ENCODE results near the gene AMPH. TPM values are rescaled to one million over a fixed set of nuclear protein-coding genes. Genes with fewer than 3 reads are reported as not detected.
A peak's percentile ranks its signal among the peaks of the same experiment; 100 is the strongest.

The AMPH gene
- total and polyA plus RNA-seq, 2 donors (not counting 1 experiment from before 2014, with no cell fraction given): 2.4 to 3.6 TPM

GRCh38 chr7:38385682-38386081, 245.5 kb downstream of the AMPH start:
- Histone ChIP-seq H3K9ac (ENCODE audit: insufficient read depth, low read length) (no peak overlapping the region), H3K9me3 (ENCODE audit: control insufficient read depth, insufficient read depth, low read depth, low read length) (no peaks in the 10 kb centered on the region)

DNA sequence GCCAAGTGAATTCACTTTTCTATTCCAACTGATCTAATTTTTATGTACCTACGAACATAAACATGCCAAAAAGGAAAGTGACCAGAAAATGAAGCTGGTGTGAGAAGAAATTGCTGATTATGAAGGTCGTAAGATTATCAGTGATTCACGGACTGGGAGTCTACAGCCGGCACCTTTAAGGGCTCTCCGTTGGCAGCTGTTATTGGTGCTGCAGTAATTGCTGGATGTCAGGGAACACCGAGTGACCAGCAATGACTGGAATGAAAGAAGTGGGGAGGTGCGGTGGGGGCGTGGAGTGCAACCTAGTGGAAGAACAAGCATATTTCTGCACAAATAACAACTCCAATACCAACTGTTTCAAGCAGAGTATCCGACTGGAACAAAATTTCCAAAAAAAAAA, 247.9 kb downstream of the AMPH start:
- no peak overlapping the region for H3K4me3 ChIP-seq (replicated peaks in 1 of 4; ENCODE audit: control extremely low read depth in 1 of 4, insufficient read depth in 1 of 4, low read depth in 3 of 4, low read length in 4 of 4)
- TF ChIP-seq CTCF (conservative IDR thresholded peaks at IDR 0.05 in 1 of 2, IDR thresholded peaks at IDR 0.05 in 1 of 2; ENCODE audit: low read depth in 1 of 2, low read length in 2 of 2): no peak
- TF ChIP-seq EZH2 (IDR thresholded peaks at IDR 0.05; ENCODE audit: low read length, missing control alignments): no peak
- no peaks in the 10 kb centered on the region for H3K36me3 ChIP-seq (ENCODE audit: control insufficient read depth, insufficient read depth, low read length)
- H3K4me1 ChIP-seq (ENCODE audit: control insufficient read depth, extremely low read depth, insufficient read depth, low read length): no peaks in the 10 kb centered on the region
- DNase-seq (ENCODE audit: low read depth in 2 of 2): peak in 1 of 2 donors; percentile 27
- H3K79me2 ChIP-seq (ENCODE audit: control insufficient read depth, insufficient read depth, low read length): no peaks in the 10 kb centered on the region
- H2AFZ ChIP-seq (ENCODE audit: low read length): no peak overlapping the region
- no peak overlapping the region for H3K9ac ChIP-seq (ENCODE audit: insufficient read depth, low read length)
- no peaks in the 10 kb centered on the region for H3K9me3 ChIP-seq (ENCODE audit: control insufficient read depth, insufficient read depth, low read depth, low read length)
- H3K27ac ChIP-seq (ENCODE audit: insufficient read depth, low read length): no peak overlapping the region
- no peak overlapping the region for H3K4me2 ChIP-seq (ENCODE audit: extremely low read depth, insufficient read depth, low read length)
- no peaks in the 10 kb centered on the region for H4K20me1 ChIP-seq (ENCODE audit: control insufficient read depth, extremely low read depth, insufficient read depth, low read length)
- no peaks in the 10 kb centered on the region for H3K27me3 ChIP-seq (ENCODE audit: control insufficient read depth, insufficient read depth, low read length)

More at GRCh38 chr7:38385682-38386081, 245.5 kb downstream of the AMPH start:
- Histone ChIP-seq H3K27me3 (ENCODE audit: control insufficient read depth, insufficient read depth, low read length) (no peaks in the 10 kb centered on the region), H3K4me3 (replicated peaks in 1 of 4; ENCODE audit: control extremely low read depth in 1 of 4, insufficient read depth in 1 of 4, low read depth in 3 of 4, low read length in 4 of 4) (no peak overlapping the region), H4K20me1 (ENCODE audit: control insufficient read depth, extremely low read depth, insufficient read depth, low read length) (no peaks in the 10 kb centered on the region), H3K4me2 (ENCODE audit: extremely low read depth, insufficient read depth, low read length) (no peak overlapping the region), H3K36me3 (ENCODE audit: control insufficient read depth, insufficient read depth, low read length) (no peaks in the 10 kb centered on the region), H2AFZ (ENCODE audit: low read length) (no peak overlapping the region), H3K79me2 (ENCODE audit: control insufficient read depth, insufficient read depth, low read length) (no peaks in the 10 kb centered on the region), H3K4me1 (ENCODE audit: control insufficient read depth, extremely low read depth, insufficient read depth, low read length) (no peaks in the 10 kb centered on the region), H3K27ac (ENCODE audit: insufficient read depth, low read length) (no peak overlapping the region)
- no peak for DNase-seq (ENCODE audit: low read depth in 2 of 2)
- no peak for TF ChIP-seq CTCF (conservative IDR thresholded peaks at IDR 0.05 in 1 of 2, IDR thresholded peaks at IDR 0.05 in 1 of 2; ENCODE audit: low read depth in 1 of 2, low read length in 2 of 2)
- TF ChIP-seq EZH2 (IDR thresholded peaks at IDR 0.05; ENCODE audit: low read length, missing control alignments): no peak

DNA sequence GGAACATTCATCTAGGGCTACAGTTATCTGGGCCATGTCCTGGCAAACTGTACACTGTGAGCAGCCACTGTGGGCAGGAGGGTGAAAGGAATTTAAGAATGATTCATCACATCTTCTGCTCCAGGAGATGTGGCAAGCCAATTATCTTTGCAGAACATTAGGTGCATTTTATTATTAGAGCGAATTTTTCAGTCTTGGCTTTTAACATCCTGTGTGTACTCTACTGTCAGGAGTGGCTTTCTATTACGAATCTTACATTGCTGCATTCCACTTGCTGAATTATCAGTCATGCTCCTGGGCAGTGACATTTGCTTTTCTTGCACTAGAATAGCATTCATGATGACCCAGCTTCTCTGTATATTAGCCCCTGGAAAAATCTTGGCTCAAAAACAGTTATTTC, 248.5 kb downstream of the AMPH start:
- Histone ChIP-seq H3K79me2 (ENCODE audit: control insufficient read depth, insufficient read depth, low read length) (no peaks in the 10 kb centered on the region), H3K27me3 (ENCODE audit: control insufficient read depth, insufficient read depth, low read length) (no peaks in the 10 kb centered on the region), H3K9ac (ENCODE audit: insufficient read depth, low read length) (no peak overlapping the region), H3K36me3 (ENCODE audit: control insufficient read depth, insufficient read depth, low read length) (no peaks in the 10 kb centered on the region), H2AFZ (ENCODE audit: low read length) (no peak overlapping the region), H3K4me2 (ENCODE audit: extremely low read depth, insufficient read depth, low read length) (no peak overlapping the region), H3K27ac (ENCODE audit: insufficient read depth, low read length) (no peak overlapping the region), H3K4me1 (ENCODE audit: control insufficient read depth, extremely low read depth, insufficient read depth, low read length) (no peaks in the 10 kb centered on the region), H3K9me3 (ENCODE audit: control insufficient read depth, insufficient read depth, low read depth, low read length) (no peaks in the 10 kb centered on the region), H3K4me3 (replicated peaks in 1 of 4; ENCODE audit: control extremely low read depth in 1 of 4, insufficient read depth in 1 of 4, low read depth in 3 of 4, low read length in 4 of 4) (no peak overlapping the region), H4K20me1 (ENCODE audit: control insufficient read depth, extremely low read depth, insufficient read depth, low read length) (no peaks in the 10 kb centered on the region)
- peak in 1 of 2 donors; percentile 85 for DNase-seq (ENCODE audit: low read depth in 2 of 2)
- TF ChIP-seq EZH2 (IDR thresholded peaks at IDR 0.05; ENCODE audit: low read length, missing control alignments) (no peak), CTCF (conservative IDR thresholded peaks at IDR 0.05 in 1 of 2, IDR thresholded peaks at IDR 0.05 in 1 of 2; ENCODE audit: low read depth in 1 of 2, low read length in 2 of 2) (no peak)
